ENCODE data around the gene HLA-A.
"Not testable (repeated sequence)": the region's sequence is repeated elsewhere in the genome, so short reads cannot be mapped to it uniquely, and the experiment has no call there.

HLA-A gene

DNA sequence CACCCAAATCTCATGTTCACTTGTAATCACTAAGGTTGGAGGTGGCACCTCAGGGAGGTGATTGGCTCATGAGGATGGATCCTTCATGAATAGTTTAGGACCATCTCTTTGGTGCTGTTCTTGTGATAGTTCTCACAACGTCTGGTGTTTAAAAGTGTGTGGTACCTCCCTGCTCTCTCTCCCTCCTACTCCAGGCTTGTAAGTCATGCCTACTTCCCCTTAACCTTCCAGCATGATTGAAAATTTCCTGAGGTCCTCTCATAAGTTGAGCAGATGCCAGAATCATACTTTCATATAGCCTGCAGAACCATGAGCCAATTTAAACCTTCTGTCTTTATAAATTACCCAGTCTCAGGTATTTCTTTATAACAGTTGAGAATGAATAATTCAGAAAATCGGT is 16.6 kb downstream of the HLA-A start:
- in situ Hi-C loops (cut with MboI; ENCODE audit: low sequenced_read_pairs), result no loop called here

DNA sequence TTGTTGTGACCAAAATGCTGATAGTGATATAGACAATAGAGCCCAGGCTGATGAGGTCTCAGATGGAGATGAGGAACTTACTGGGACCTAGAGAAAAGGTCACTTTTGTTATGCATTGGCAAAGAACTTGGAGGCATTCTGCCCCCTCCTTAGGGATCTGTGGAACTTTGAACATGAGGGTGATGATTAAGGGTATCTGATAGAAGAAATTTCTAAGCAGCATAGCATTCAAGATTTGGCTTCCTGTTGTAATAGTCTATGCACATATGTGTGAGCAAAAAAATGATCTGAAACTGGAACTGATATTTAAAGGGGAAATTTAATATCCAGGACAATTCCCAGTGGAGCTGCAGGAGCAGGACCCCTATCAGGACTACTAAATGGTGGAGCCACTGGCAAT is 17.1 kb downstream of the HLA-A start:
- in situ Hi-C loops (cut with MboI; ENCODE audit: low sequenced_read_pairs), result no loop called here

DNA sequence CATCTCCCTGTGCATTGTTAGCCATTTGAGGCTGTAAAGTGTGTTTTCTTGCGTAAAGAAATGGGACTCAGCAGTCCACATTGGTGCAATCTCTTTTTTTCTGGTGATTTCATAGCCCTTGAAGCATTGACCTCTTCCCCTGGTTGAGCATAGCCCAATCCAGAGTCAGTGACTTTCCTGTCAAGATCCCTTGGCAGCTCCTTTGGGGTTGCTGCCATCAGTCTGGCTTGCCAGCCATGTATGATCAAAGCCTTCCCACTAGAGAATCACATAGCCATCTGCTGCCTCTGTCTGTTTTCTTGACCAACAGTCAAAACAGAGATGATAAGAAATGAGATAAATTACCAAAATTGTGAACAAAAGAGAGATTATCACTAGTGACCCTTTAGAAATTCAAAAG is 19.6 kb downstream of the HLA-A start:
- in situ Hi-C loops (cut with MboI; ENCODE audit: low sequenced_read_pairs), result no loop called here

DNA sequence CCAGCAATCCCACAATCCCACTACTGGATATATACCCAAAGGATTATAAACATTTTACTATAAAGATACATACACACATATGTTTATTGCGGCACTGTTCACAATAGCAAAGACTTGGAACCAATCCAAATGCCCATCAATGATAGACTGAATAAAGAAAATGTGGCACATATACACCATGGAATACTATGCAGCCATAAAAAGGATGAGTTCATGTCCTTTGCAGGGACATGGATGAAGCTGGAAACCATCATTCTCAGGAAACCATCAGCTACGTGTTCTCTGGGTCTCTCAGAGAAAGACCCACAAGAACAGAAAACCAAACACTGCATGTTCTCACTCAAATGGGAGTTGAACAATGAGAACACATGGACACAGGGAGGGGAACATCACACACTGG is 21.4 kb downstream of the HLA-A start:
- in situ Hi-C loops (cut with MboI; ENCODE audit: low sequenced_read_pairs), result not testable (repeated sequence)

DNA sequence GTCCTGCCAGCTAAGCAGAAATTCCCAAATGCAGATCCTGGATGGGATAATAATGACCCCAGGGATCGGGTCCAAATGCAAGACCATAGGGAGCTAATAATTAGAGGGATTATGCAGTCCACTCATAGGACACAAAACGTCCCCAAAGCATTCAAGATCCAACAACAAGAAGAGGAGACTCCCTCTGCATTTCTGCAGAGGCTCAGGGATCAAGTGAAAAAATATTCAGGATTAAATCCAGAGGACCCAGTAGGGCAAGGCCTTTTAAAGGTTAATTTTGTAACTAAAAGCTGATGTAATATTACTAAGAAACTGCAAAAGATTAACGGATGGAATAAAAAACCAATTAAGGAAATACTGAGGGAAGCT is 22.2 kb downstream of the HLA-A start:
- in situ Hi-C loops (cut with MboI; ENCODE audit: low sequenced_read_pairs), result no loop called here

DNA sequence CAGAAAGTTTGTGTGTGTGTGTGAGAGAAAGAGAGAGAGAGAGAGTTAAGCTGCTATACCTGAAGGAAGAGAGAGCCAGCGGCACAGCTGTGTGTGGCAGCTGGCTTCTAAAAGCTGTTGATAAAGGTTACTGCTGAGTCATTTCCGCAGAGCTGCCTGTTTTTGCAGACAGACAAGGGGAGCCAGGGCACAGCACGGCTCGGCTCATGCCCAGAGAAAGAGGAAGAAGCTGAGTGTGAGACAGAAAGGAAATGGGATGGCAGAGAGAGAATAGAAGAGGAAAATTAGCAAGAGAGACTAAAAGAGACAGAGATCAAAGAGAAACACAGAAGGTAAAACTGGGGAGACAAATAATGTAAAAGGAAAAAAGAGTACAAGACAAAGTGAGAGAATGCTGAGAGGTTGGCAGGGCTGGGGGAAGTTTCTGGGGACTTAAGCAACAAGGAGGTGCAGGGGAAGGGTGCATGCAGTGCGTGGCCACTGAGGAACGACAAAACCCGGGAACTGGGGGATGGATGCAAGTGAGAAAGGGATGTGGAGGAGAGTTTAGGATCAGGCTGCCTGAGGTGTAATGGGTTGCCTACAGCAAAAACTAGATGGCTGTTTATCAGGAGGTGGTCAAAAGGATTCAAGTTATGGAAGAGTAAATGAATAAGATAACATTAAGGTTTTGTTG is 22.7 kb downstream of the HLA-A start:
- in situ Hi-C loops (cut with MboI; ENCODE audit: low sequenced_read_pairs), result no loop called here

DNA sequence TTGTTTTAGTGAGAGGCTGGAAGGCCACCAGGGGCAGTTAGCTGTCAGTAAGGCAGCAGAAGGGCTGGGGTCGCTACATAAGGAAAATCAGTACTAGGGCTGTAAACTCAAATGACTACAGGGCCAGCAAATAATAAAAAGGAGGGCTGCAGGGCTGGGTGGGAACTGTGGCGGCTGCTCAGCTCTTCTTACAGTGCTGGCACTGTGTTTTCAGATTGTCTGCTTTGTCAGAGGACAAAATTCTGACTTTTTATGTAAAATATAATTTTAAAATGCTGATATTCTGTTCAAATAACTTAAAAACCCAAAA is 23.2 kb downstream of the HLA-A start:
- in situ Hi-C loops (cut with MboI; ENCODE audit: low sequenced_read_pairs), result no loop called here

DNA sequence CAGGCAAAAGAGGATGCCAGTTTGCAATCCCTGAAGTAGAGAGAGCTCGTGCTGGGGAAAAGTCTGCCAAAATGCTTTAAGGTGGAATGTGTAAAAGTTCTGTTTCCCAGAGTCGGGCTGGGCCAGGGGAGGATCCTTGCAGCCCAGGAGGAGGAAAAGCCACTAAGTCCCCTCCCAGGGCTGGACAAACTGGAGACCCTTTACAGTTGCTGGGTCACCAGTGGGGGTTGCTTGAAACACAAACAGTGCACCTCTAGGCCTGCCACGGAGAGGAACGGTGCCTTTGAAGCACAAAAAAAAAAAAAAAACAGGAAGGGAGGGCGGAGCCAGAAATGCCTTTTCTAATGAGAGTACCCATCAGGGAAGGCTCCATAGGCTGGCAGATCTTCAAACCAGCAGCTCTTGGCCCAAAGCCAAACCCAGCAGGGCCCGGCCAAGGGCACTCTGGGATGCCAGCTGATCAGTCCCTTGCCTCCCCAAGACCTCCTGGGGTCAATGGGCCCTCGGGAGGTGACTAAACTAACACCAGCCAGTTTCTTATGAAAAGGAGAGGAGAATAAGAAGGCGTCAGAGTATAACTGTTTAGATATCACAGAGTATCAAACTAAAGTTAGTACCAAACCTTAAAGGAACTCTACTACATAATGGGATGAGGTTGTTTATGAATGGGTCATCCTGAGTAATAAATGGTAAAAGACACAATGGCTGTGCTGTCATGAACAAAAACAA is 23.7 kb downstream of the HLA-A start:
- in situ Hi-C loops (cut with MboI; ENCODE audit: low sequenced_read_pairs), result no loop called here

DNA sequence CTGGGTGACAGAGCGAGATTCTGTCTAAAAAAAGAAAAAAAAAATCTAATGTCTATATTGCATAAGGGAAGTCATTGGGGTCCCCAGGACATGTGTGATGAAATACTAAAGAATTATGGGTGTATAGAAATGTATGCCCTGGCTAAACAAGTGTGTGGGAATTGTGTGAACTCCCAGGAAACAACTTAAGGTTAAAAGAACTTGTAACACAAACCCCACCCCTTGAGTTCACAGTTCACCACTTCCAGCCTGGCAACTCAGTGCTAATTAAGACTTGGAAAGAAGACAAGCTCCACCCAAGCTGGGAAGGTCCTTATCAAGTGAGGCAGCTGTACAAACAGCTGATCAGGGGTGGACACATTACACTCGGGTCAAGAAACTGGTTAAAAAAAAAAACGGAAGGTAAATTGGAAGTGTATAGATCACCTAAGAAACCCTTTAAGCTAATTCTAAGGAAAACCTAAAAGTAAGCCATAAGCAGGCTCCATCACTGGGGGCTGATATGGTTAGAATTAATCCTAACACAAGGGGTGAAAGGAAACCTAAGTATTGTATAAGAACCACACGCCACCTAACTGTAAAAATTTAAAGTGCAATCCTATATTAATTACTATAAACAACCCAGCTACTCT is 25.2 kb downstream of the HLA-A start:
- in situ Hi-C loops (cut with MboI; ENCODE audit: low sequenced_read_pairs), result no loop called here

DNA sequence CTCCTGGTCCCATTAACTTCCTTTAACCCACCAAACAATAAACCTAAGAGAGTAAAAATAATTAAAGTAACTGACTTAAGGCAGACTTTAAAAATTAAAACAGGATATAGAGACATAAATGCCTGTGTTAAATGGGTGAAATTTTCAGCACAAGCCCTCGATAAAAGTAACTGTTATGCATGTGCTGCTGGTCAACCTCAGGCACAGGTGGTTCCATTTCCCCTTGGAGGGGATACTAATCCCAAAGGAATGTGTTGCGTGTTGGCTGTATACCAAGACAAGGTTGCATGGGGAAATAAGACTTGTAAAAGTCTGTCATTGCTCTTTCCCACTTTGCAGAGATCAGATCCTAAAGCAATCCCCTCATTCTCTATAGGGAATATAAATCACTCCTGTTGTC is 25.8 kb downstream of the HLA-A start:
- in situ Hi-C loops (cut with MboI; ENCODE audit: low sequenced_read_pairs), result no loop called here

DNA sequence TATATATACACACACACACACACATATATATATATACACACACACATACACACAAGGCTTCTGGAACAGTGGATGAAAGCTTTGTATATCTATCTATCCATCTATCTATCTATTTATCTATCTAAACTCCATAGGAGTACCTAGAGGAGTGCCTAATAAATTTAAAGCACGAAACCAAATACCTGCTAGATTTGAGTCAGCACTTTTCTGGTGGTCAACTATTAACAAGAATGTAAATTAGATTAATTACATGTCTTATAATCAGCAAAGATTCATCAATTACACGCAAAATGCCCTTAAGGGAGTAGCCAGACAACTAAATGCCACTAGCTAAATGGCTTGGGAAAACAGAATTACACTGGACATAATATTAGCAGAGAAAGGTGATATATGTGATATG is 26.6 kb downstream of the HLA-A start:
- in situ Hi-C loops (cut with MboI; ENCODE audit: low sequenced_read_pairs), result no loop called here

DNA sequence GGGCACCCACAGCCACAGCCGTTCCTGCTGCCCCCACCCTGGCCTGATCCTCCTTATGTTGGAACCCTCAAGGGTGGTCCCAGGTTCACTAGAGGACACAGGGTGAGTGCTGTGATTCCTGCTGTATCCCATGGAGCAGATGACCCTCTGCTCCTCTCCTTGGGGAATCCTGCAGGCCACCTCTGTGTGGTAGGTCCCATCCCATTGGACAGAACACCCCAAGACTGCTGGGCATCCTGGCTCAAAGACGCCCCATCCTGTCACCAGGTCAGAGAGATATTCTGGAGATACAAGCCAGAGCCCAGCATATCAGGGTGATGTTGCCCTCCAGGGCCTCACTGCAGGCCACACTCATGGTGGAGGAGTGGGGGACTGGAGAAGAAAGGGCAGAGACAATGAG is 28.4 kb downstream of the HLA-A start:
- in situ Hi-C loops (cut with MboI; ENCODE audit: low sequenced_read_pairs), result no loop called here

DNA sequence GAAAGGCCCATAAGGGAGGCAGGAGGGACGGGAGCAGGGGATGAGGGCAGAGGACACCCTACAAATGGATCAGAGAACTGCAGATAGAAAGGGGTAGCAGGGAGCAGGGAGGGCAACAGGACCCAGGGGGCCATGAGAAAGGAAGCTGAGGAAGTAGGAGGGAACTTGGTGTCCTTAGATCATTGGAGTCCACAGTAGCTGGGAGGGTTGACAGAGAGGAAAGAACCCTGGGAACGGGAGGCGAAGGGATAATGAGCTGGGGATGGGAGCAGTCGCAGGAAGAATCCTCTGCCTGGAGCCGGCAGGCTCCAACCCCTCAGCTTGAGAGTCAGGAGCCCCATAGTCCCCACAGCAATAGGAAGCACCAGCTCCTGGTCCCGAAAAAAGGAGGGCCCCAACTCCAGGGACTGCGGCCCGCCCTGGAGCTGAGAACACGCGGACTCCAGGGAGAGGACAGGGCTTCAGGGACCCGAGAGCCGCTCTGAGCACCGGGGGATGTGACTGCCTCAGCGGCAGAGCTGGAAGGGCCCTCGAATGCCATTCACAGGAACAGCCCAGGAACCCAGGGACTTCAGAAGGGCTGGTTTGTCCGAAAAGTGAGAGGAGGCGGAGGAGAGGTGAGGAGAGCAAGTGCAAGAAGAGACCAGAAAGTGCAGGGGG is 32.7 kb downstream of the HLA-A start:
- in situ Hi-C loops (cut with MboI; ENCODE audit: low sequenced_read_pairs), result no loop called here

DNA sequence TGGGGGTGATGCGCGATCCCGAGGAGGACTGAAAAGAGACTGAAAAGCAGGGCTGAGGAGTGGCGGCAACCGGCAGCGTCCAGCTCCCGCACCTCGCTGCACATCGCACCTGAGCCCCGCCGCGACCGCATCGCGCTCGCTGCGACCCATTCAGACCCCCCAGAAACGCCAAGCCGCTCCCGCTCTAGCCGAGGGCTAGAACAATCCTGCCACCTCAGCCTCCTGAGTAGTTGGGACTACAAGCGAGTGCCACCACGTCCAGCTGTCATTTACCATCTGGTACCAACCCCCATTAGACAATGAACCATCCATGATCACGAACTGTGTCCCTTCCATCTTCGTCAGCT is 33.2 kb downstream of the HLA-A start:
- in situ Hi-C loops (cut with MboI; ENCODE audit: low sequenced_read_pairs), result no loop called here

DNA sequence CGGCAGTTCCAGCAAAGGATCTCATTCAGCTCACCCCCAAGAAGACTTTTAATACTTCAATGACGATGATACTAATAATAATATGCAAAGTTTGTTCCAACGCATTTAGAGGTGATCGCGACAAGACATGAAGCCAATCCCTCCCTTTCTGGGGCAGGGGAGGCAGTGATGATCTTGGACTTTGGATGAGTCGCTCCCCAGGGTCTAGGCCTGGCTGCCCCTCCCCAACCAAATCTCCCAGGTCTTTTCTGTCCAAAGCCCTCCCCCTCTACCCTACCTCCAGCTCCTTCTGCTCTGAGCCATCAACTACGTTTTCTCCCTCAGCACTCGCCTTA is 33.9 kb downstream of the HLA-A start:
- in situ Hi-C loops (cut with MboI; ENCODE audit: low sequenced_read_pairs), result no loop called here

DNA sequence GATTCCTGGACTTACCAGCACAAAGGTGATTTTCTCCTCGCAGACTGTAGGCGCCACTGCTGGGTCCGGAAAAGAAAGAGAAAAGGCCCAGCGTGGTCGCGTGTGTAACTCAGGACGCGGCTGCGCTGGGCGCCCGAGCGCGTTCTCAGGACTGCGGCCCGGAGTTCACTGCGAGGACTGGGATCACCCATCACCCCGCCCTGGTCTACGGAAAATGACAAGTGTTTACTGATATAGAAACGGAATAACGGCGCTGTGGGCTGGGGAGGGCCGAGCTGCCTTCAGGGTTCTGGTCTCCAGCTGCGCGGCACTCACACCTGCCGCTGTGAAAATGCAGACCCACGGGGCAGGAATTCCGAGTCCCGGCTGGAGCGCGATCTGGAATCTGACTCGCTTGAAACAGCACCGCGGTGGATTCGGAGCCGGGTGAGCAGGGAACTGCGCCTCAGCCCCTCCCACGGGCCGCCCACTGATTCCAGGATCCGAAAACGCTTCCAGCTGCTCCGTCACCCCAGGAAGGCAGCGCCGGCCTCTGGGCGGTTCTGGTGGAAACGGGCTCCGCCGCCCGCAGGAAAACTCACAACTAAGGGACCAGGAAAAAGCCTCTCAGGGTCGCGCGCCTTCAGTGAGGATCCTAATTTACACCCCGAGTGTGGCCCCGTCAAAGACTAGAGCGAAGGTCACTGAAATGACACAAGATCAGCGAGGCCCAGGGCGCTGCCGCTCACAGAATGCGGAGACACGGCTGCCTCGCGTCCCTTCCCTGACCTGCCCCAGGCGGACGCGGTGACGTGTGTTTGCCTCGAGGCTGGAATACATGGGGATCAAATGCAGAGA is 34.5 kb downstream of the HLA-A start:
- in situ Hi-C loops (cut with MboI; ENCODE audit: low sequenced_read_pairs), result no loop called here

DNA sequence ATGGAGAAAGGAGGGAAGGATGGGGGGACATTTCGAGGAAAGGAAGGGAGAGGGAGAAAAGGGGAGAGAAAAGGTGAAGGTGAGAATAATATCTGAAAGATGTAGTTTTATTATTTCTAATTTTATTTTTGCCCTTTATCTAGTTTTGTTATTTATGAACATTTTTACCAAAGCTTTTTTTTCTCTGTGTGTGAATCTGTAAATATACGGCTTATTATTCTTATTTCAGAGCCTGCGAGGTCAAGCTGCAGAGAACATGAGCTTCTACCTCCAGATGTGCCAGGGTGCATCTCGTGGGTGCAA is 35.0 kb downstream of the HLA-A start:
- in situ Hi-C loops (cut with MboI; ENCODE audit: low sequenced_read_pairs), result no loop called here

DNA sequence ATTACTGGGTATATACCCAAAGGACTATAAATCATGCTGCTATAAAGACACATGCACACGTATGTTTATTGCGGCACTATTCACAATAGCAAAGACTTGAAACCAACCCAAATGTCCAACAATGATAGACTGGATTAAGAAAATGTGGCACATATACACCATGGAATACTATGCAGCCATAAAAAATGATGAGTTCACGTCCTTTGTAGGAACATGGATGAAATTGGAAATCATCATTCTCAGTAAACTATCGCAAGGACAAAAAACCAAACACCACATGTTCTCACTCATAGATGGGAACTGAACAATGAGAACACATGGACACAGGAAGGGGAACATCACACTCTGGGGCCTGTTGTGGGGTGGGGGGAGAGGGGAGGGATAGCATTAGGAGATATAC is 37.7 kb downstream of the HLA-A start:
- in situ Hi-C loops (cut with MboI; ENCODE audit: low sequenced_read_pairs), result not testable (repeated sequence)

DNA sequence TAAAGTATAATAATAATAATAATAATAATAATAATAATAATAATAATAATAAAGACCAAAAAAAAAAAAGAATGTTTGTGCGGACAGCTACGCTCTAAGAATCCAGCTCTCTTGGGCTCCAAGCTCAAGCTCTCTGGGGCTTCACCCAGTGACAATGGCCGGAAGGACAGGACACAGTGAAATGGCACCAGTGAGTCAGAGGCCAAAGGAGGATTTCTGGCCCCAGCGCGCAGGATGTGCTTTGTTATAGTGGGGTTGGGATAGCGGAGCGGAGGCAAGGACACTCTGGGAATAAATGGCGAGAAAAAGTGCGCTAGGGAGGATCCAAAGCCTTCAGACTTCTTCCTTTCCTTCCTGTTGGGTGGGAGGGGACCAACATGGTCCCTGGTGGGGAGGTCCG is 38.2 kb downstream of the HLA-A start:
- in situ Hi-C loops (cut with MboI; ENCODE audit: low sequenced_read_pairs), result no loop called here

DNA sequence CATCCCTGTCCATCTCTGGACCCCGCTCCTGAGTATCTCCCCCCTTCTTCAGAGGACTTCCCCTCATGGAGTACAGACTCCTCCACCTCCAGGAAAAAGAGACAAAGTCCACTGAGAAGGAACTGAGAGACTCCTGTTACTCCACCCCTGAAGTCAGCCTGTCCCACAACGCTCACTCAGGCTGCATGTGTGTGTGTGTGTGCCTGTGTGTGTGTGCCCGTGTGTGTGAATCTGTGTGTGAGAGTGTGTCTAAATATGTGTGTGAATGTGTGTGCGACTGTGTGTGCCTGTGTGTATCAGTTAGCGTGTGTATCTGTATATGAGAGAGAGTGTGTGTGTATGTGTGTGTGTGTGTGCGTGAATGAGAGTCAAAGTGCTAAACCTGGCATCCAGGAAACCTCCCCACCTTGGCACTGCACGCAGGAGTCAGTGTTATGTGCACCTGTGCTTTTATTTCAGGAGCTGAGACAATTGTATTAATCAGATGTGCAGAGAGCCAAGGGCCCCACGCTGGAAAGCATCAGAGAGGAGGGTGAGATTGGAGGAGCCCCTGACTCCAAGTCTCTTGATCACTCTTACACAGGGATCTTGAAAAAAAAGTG is 39.0 kb downstream of the HLA-A start:
- in situ Hi-C loops (cut with MboI; ENCODE audit: low sequenced_read_pairs), result no loop called here

DNA sequence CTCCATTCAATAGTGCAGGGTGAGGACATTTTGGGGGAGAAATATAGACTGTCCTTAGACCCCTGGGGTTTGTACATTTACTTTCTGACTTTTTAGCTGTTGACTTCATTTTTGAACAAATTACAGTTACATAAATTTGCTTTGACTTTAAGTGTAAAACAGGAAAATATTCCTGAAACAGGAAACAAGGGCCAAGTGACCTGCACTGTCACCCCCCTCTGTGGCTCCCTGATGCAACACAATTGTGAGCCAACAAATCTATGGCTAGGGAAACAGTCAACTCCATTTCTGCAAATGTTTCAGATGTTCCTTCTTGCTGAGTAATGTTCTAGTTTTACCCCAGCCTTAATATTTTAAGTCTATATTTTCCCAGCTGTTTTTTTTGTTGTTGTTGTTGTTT is 39.8 kb downstream of the HLA-A start:
- in situ Hi-C loops (cut with MboI; ENCODE audit: low sequenced_read_pairs), result no loop called here

Data from hTERT RPE-1 (cell line).